GM23248 (cell line): ENCODE results near the gene ASXL1. TPM values are rescaled to one million over a fixed set of nuclear protein-coding genes. Genes with fewer than 3 reads are reported as not detected.
A peak's percentile ranks its signal among the peaks of the same experiment; 100 is the strongest.

Experiments
- DNase-seq: peaks from one replicate; pipeline ENCODE4 v3.0.0-alpha.2; 2015
- H2AFZ ChIP-seq: fragments of 200-600 bp; sonication (generic); 2 replicates; pipeline ENCODE4 v1.6.1; 2016; ENCODE audit warnings: antibody characterized with exemption
- H3F3A ChIP-seq: fragments of 200-600 bp; sonication (generic); 2 replicates; pipeline ENCODE4 v1.6.1; 2016; ENCODE audit warnings: mild to moderate bottlenecking, antibody characterized with exemption, mixed run types; ENCODE audit not compliant: insufficient read depth
- H3K27ac ChIP-seq: fragments of 200-600 bp; sonication (generic); 2 replicates; pipeline ENCODE4 v1.5.1; 2016; ENCODE audit warnings: mild to moderate bottlenecking
- H3K27me3 ChIP-seq: fragments of 200-600 bp; sonication (generic); replicated peaks from 2 replicates; pipeline ENCODE4 v1.6.1; 2016; ENCODE audit warnings: mild to moderate bottlenecking; ENCODE audit not compliant: insufficient read depth
- H3K36me3 ChIP-seq: fragments of 200-600 bp; sonication (generic); 2 replicates; pipeline ENCODE4 v1.6.1; 2016; ENCODE audit warnings: low read depth, mild to moderate bottlenecking
- H3K4me1 ChIP-seq: fragments of 200-600 bp; sonication (generic); 2 replicates; pipeline ENCODE4 v1.6.1; 2016; ENCODE audit warnings: mild to moderate bottlenecking; ENCODE audit not compliant: insufficient read depth
- H3K4me2 ChIP-seq: fragments of 200-600 bp; sonication (generic); one replicate; pipeline ENCODE4 v1.6.1; 2016; ENCODE audit warnings: mild to moderate bottlenecking; ENCODE audit not compliant: unreplicated experiment
- H3K4me3 ChIP-seq: fragments of 200-600 bp; sonication (generic); 2 replicates; pipeline ENCODE4 v1.5.1; 2016; ENCODE audit warnings: mild to moderate bottlenecking
- H3K79me2 ChIP-seq: fragments of 200-600 bp; sonication (generic); 2 replicates; pipeline ENCODE4 v1.6.1; 2016; ENCODE audit warnings: mild to moderate bottlenecking; ENCODE audit not compliant: insufficient read depth
- H3K9ac ChIP-seq: fragments of 200-600 bp; sonication (generic); 2 replicates; pipeline ENCODE4 v1.6.1; 2016; ENCODE audit warnings: mild to moderate bottlenecking
- H3K9me2 ChIP-seq: fragments of 200-600 bp; sonication (generic); 2 replicates; pipeline ENCODE4 v1.6.1; 2016; ENCODE audit warnings: mixed run types, mild to moderate bottlenecking, moderate library complexity; ENCODE audit not compliant: insufficient read depth
- H3K9me3 ChIP-seq: fragments of 200-600 bp; sonication (generic); one replicate; pipeline ENCODE4 v1.6.1; 2017; ENCODE audit warnings: low read depth
- H4K20me1 ChIP-seq: fragments of 200-600 bp; sonication (generic); 2 replicates; pipeline ENCODE4 v1.6.0; 2016; ENCODE audit not compliant: insufficient read depth
- EZH2 ChIP-seq: fragments of 200-600 bp; sonication (generic); IDR thresholded peaks from 2 replicates; pipeline ENCODE4 v1.6.1; 2018; ENCODE audit warnings: antibody characterized with exemption, mild to moderate bottlenecking; ENCODE audit not compliant: insufficient read depth, poor library complexity, severe bottlenecking
- EZH2phosphoT487 ChIP-seq: fragments of 200-600 bp; sonication (generic); IDR thresholded peaks from 2 replicates; pipeline ENCODE4 v1.6.1; 2018; ENCODE audit warnings: antibody characterized with exemption, moderate library complexity, mild to moderate bottlenecking, low read depth; ENCODE audit not compliant: insufficient read depth
- WGBS, 2 experiments: methylation state at CpG; one replicate each; pipeline ENCODE4 v1.1.6; 2015 to 2017; ENCODE audit warnings: low lambda C conversion rate in 2 of 2, low coverage in 1 of 2; ENCODE audit errors: missing lambda C conversion rate in 2 of 2; 5-methylcytosine and 5-hydroxymethylcytosine counted together
- in situ Hi-C: fragments of 300-500 bp; cut with MboI; formaldehyde crosslinking; loops from 2 replicates; pipeline ENCODE4 v1.15.0; 2020
- polyA plus RNA-seq: library from polyadenylated mRNA; unstranded; fragments of >200 nt; fragmentation: Nextera tagmentation; extraction: Ambion mirVana; gene quantifications from 2 replicates; pipeline ENCODE4 v1.2.1, GENCODE V29; 2016
- total RNA-seq: library from RNA; depleted of rRNA; stranded (reverse); fragments of >200 nt; shearing (Covaris generic); gene quantifications from 2 replicates; pipeline ENCODE4 v1.2.3, GENCODE V29; 2014

Gene ASXL1
- total and polyA plus RNA-seq, 2 experiments from 2014 or later = 13.8 to 39.9 TPM

DNA sequence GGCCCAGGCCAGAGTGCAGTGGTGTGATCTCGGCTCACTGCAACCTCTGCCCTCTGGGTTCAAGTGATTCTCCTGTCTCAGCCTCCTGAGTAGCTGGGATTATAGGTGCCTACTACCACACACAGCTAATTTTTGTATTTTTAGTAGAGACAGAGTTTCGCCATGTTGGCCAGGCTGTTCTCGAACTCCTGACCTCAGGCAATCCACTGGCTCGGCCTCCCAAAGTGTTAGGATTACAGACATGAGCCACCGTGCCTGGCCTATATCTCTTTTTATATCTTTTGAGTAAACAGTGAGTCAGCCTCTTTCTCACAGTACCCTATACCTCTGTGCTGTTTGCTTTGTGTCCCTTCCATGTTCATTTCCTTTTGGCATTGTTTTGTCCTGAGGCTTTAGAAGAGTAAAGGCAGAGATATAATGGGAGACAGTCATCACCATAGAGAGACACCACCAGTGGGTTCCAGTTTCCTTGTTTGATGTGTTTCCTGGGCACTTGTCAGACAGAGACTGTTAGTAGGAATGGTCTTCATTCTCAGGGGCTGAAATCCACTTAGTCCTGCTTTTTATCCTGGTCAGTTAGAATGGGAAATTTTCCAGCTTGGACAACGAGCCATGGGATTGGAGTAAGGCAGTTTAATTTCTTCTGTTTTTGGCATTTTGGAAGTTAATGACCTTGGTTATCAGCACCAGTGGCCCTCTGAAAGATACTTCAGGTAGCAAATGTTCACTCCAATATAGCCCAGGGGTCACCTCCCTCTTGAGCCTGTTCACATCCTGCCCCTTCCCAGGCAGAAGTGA lies 32.2 kb upstream of the ASXL1 start:
- TF ChIP-seq EZH2phosphoT487 (no peak), EZH2 (no peak)
- no peaks in the 10 kb centered on the region for H3K79me2 ChIP-seq
- H4K20me1 ChIP-seq = no peaks in the 10 kb centered on the region
- no peak overlapping the region for H3K4me3 ChIP-seq
- no peak overlapping the region for H3K9ac ChIP-seq
- in situ Hi-C loops = no loop called here
- peaks cover 14% of the 10 kb centered on the region; the same call in 1 of the 2 replicates for H3K36me3 ChIP-seq
- peak; percentile 73 for DNase-seq
- H3K27ac ChIP-seq = peak overlapping the region; percentile 25; the same call in 1 of the 2 replicates
- H3K4me1 ChIP-seq = peaks cover 20% of the 10 kb centered on the region
- WGBS, 2 experiments = 52 to 64% methylated on average over 6 of the region's 6 CpGs
- no peaks in the 10 kb centered on the region for H3K9me2 ChIP-seq
- H3K27me3 ChIP-seq = no peaks in the 10 kb centered on the region
- peaks cover 25% of the 10 kb centered on the region for H3F3A ChIP-seq
- H2AFZ ChIP-seq = no peak overlapping the region
- H3K4me2 ChIP-seq = no peak overlapping the region
- H3K9me3 ChIP-seq = no peaks in the 10 kb centered on the region

DNA sequence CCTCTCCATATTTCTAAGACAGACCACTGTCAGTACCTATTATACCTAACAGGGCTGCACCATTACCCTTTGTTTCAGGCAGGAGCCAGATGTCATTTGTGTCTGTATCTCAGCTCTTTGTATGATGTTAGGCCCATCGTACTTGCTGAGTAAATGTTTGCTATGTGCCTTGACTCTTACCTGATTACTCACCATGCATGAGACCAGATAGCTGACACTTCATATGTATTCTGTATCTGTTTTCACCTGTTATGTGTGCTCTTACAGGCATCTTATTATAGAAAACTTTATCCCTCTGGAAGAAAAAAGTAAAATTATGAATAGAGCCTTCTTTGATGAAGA lies 31.7 kb upstream of the ASXL1 start:
- no peak overlapping the region for H3K27ac ChIP-seq
- no peaks in the 10 kb centered on the region for H3K79me2 ChIP-seq
- no peak overlapping the region for H3K4me2 ChIP-seq
- peaks cover 19% of the 10 kb centered on the region; the same call in 1 of the 2 replicates for H3K36me3 ChIP-seq
- H2AFZ ChIP-seq = no peak overlapping the region
- H3K9me3 ChIP-seq = no peaks in the 10 kb centered on the region
- peaks cover 20% of the 10 kb centered on the region for H3K4me1 ChIP-seq
- DNase-seq = no peak
- H4K20me1 ChIP-seq = no peaks in the 10 kb centered on the region
- no peaks in the 10 kb centered on the region for H3K9me2 ChIP-seq
- 70 to 80% methylated on average over 1 of the region's 1 CpG for WGBS, 2 experiments
- in situ Hi-C loops = no loop called here
- no peak overlapping the region for H3K4me3 ChIP-seq
- H3K9ac ChIP-seq = no peak overlapping the region
- H3F3A ChIP-seq = peaks cover 29% of the 10 kb centered on the region
- H3K27me3 ChIP-seq = no peaks in the 10 kb centered on the region
- no peak for TF ChIP-seq EZH2phosphoT487
- TF ChIP-seq EZH2 = no peak

DNA sequence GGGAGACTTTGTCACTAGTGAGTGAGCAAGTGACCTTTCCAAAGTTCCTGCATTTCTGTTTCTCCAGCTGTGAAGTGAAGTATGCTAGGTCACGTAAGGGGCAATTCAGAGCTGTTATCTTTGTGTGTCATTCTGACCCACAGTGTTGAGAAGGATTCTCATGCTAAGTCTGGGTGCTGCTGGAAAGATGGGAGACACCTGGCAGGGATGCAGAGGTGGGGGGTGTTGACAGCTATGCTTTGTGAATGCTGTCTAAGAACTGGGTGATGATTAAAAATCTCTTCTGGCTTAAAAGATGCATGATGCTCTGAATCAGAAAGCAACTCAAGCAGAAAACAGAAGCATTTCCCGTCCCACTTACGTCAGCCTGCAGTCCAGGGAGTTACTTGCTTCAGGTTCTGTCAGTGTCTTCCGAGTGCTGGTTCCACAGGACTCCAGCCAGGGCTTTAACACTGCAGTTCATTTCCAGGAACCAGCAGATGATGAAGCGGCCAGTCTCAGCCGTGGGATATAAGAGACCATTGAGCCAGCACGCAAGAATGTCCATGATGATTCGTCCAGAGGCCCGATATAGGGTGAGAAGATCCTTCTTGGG lies 30.9 kb upstream of the ASXL1 start:
- no peak overlapping the region for H3K4me2 ChIP-seq
- H3K79me2 ChIP-seq = no peaks in the 10 kb centered on the region
- H3F3A ChIP-seq = peaks cover 36% of the 10 kb centered on the region
- no peak for TF ChIP-seq EZH2
- H3K9me3 ChIP-seq = no peaks in the 10 kb centered on the region
- no peak overlapping the region for H3K4me3 ChIP-seq
- H4K20me1 ChIP-seq = no peaks in the 10 kb centered on the region
- no peak overlapping the region for H3K9ac ChIP-seq
- peak overlapping the region; percentile 22 for H3K27ac ChIP-seq
- H3K27me3 ChIP-seq = no peaks in the 10 kb centered on the region
- in situ Hi-C loops = no loop called here
- WGBS, 2 experiments = 77 to 78% methylated on average over 9 of the region's 9 CpGs
- no peak overlapping the region for H2AFZ ChIP-seq
- H3K9me2 ChIP-seq = no peaks in the 10 kb centered on the region
- H3K36me3 ChIP-seq = peaks cover 24% of the 10 kb centered on the region; the same call in 1 of the 2 replicates
- peak; percentile 71 for DNase-seq
- H3K4me1 ChIP-seq = peaks cover 27% of the 10 kb centered on the region

DNA sequence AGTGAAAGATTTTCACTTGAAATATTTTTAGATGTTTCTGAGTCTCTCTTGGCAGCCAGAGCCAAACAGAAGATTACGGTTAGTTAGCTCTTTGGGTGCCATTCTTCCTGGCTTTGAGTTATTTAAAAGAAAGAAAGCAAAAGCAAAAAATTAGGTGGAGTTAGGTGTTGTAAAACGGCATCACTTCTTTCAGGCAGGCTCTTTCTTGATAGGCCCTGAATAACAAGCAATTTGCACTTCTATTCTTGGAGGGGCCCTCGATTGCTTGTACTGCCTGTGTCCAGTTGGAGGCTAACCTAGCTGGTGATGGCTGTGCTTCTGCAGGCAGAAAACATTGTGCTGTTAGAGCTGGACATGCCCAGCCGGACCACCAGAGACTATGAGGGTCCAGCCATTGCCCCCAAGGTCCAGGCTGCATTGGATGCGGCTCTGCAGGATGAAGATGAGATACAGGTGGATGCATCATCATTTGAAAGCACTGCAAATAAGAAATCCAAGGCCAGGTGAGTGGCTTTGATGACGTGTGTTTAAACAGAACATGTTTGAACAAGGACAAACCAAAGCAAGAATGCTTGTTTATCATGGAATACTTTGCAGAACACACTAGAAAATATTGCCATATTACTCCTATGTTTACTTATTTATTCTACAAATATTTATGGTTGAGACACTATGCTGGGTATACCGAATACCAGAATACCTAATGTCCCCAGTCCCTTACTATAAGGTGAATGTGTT lies 28.1 kb upstream of the ASXL1 start:
- Histone ChIP-seq H3K9me2 (no peaks in the 10 kb centered on the region), H3K4me2 (no peak overlapping the region), H3K9me3 (no peaks in the 10 kb centered on the region), H3K27me3 (no peaks in the 10 kb centered on the region), H3K4me3 (no peak overlapping the region), H3K9ac (no peak overlapping the region), H3K79me2 (no peaks in the 10 kb centered on the region), H3K36me3 (peaks cover 24% of the 10 kb centered on the region; the same call in 1 of the 2 replicates), H3K27ac (no peak overlapping the region), H3K4me1 (peaks cover 36% of the 10 kb centered on the region), H3F3A (peaks cover 41% of the 10 kb centered on the region), H4K20me1 (no peaks in the 10 kb centered on the region), H2AFZ (no peak overlapping the region)
- WGBS, 2 experiments = 90 to 94% methylated on average over 7 of the region's 7 CpGs
- in situ Hi-C loops = no loop called here
- no peak for TF ChIP-seq EZH2phosphoT487
- no peak for TF ChIP-seq EZH2
- no peak for DNase-seq
